Liver (tissue), 3 donors: Measurements from ENCODE around the gene ANGPTL7.

Experiments
- EGR1 ChIP-seq, 2 donors: IDR thresholded peaks; 2 replicates each; pipeline ENCODE4 v1.6.1; 2016 to 2018; ENCODE audit warnings: antibody characterized with exemption in 2 of 2, low read depth in 2 of 2
- FOXA1 ChIP-seq: IDR thresholded peaks from 2 replicates; pipeline ENCODE4 v1.6.1; 2016; ENCODE audit warnings: antibody characterized with exemption
- GABPA ChIP-seq, 2 donors: IDR thresholded peaks in 1 of 2; conservative IDR thresholded peaks in 1 of 2; 2 replicates each; pipeline ENCODE4 v1.6.1; 2016; ENCODE audit warnings: antibody characterized with exemption in 2 of 2, mild to moderate bottlenecking in 1 of 2, moderate library complexity in 1 of 2
- HNF4A ChIP-seq, 2 donors: conservative IDR thresholded peaks; 2 replicates each; pipeline ENCODE4 v1.6.1; 2016; ENCODE audit warnings: antibody characterized with exemption in 2 of 2, mild to moderate bottlenecking in 2 of 2
- JUND ChIP-seq, 2 donors: IDR thresholded peaks; 2 replicates each; pipeline ENCODE4 v1.6.1; 2016; ENCODE audit warnings: antibody characterized with exemption in 2 of 2
- RAD21 ChIP-seq, 2 donors: IDR thresholded peaks; 2 replicates each; pipeline ENCODE4 v1.6.1; 2016; ENCODE audit warnings: antibody characterized with exemption in 2 of 2, mild to moderate bottlenecking in 2 of 2
- SP1 ChIP-seq: IDR thresholded peaks from 2 replicates; pipeline ENCODE4 v1.6.1; 2018; ENCODE audit warnings: antibody characterized with exemption, mild to moderate bottlenecking
- TAF1 ChIP-seq: conservative IDR thresholded peaks from 2 replicates; pipeline ENCODE4 v1.6.1; 2016; ENCODE audit warnings: antibody characterized with exemption, mild to moderate bottlenecking
- YY1 ChIP-seq: IDR thresholded peaks from 2 replicates; pipeline ENCODE4 v1.6.1; 2016; ENCODE audit warnings: antibody characterized with exemption, mild to moderate bottlenecking
- TF ChIP-seq, protein P1 (sequence below): fragments of 150-350 bp; IDR thresholded peaks from 2 replicates; pipeline ENCODE4 v1.5.1; 2017; ENCODE audit warnings: improper control_type of control experiment, low read depth, low read length; ENCODE audit not compliant: missing input control
- TF ChIP-seq, protein P2 (sequence below): IDR thresholded peaks from 2 replicates; pipeline ENCODE4 v1.6.1; 2016; ENCODE audit warnings: antibody characterized with exemption, mild to moderate bottlenecking
- TF ChIP-seq, protein P3 (sequence below): IDR thresholded peaks from 2 replicates; pipeline ENCODE4 v1.6.1; 2016; ENCODE audit warnings: antibody characterized with exemption
- TF ChIP-seq, protein P4 (sequence below): IDR thresholded peaks from 2 replicates; pipeline ENCODE4 v1.6.1; 2016; ENCODE audit warnings: antibody characterized with exemption
- donor health status: healthy.
- donor health status: healthy.

DNA sequence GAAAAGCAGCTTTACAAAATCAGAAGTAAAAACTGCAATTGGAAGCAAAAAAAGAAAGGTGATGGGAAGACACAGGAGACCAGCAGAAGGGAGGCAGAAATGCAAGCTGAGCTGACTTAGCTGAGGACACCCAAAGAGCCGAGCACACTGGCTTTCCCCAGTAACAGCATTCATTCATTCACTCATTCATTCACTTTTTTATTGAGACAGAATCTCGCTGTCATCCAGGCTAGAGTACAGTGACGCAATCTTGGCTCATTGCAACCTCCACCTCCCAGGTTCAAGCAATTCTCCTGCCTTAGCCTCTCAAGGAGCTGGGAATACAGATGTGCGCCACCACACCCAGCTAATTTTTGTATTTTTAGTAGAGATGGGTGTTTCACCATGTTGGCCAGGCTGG, 8.2 kb downstream of the ANGPTL7 start:
- TF ChIP-seq TAF1 (no peak), YY1 (no peak), EGR1 (IDR thresholded peaks at IDR 0.05; ENCODE audit: low read depth in 2 of 2) (no peak), RAD21 (IDR thresholded peaks at IDR 0.05) (no peak), SP1 (no peak), GABPA (IDR thresholded peaks at IDR 0.05 in 1 of 2, conservative IDR thresholded peaks at IDR 0.05 in 1 of 2) (no peak), FOXA1 (no peak), JUND (IDR thresholded peaks at IDR 0.05) (no peak), HNF4A (conservative IDR thresholded peaks at IDR 0.05) (no peak)
- TF ChIP-seq, protein P1, sequence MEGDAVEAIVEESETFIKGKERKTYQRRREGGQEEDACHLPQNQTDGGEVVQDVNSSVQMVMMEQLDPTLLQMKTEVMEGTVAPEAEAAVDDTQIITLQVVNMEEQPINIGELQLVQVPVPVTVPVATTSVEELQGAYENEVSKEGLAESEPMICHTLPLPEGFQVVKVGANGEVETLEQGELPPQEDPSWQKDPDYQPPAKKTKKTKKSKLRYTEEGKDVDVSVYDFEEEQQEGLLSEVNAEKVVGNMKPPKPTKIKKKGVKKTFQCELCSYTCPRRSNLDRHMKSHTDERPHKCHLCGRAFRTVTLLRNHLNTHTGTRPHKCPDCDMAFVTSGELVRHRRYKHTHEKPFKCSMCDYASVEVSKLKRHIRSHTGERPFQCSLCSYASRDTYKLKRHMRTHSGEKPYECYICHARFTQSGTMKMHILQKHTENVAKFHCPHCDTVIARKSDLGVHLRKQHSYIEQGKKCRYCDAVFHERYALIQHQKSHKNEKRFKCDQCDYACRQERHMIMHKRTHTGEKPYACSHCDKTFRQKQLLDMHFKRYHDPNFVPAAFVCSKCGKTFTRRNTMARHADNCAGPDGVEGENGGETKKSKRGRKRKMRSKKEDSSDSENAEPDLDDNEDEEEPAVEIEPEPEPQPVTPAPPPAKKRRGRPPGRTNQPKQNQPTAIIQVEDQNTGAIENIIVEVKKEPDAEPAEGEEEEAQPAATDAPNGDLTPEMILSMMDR = no peak
- TF ChIP-seq, protein P2, sequence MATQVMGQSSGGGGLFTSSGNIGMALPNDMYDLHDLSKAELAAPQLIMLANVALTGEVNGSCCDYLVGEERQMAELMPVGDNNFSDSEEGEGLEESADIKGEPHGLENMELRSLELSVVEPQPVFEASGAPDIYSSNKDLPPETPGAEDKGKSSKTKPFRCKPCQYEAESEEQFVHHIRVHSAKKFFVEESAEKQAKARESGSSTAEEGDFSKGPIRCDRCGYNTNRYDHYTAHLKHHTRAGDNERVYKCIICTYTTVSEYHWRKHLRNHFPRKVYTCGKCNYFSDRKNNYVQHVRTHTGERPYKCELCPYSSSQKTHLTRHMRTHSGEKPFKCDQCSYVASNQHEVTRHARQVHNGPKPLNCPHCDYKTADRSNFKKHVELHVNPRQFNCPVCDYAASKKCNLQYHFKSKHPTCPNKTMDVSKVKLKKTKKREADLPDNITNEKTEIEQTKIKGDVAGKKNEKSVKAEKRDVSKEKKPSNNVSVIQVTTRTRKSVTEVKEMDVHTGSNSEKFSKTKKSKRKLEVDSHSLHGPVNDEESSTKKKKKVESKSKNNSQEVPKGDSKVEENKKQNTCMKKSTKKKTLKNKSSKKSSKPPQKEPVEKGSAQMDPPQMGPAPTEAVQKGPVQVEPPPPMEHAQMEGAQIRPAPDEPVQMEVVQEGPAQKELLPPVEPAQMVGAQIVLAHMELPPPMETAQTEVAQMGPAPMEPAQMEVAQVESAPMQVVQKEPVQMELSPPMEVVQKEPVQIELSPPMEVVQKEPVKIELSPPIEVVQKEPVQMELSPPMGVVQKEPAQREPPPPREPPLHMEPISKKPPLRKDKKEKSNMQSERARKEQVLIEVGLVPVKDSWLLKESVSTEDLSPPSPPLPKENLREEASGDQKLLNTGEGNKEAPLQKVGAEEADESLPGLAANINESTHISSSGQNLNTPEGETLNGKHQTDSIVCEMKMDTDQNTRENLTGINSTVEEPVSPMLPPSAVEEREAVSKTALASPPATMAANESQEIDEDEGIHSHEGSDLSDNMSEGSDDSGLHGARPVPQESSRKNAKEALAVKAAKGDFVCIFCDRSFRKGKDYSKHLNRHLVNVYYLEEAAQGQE = no peak
- TF ChIP-seq, protein P3, sequence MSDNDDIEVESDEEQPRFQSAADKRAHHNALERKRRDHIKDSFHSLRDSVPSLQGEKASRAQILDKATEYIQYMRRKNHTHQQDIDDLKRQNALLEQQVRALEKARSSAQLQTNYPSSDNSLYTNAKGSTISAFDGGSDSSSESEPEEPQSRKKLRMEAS = no peak
- TF ChIP-seq, protein P4, sequence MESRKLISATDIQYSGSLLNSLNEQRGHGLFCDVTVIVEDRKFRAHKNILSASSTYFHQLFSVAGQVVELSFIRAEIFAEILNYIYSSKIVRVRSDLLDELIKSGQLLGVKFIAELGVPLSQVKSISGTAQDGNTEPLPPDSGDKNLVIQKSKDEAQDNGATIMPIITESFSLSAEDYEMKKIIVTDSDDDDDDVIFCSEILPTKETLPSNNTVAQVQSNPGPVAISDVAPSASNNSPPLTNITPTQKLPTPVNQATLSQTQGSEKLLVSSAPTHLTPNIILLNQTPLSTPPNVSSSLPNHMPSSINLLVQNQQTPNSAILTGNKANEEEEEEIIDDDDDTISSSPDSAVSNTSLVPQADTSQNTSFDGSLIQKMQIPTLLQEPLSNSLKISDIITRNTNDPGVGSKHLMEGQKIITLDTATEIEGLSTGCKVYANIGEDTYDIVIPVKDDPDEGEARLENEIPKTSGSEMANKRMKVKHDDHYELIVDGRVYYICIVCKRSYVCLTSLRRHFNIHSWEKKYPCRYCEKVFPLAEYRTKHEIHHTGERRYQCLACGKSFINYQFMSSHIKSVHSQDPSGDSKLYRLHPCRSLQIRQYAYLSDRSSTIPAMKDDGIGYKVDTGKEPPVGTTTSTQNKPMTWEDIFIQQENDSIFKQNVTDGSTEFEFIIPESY = no peak
